GM18868 (cell line): ENCODE results near the gene HOXB13.
"Not testable (repeated sequence)": the region's sequence is repeated elsewhere in the genome, so short reads cannot be mapped to it uniquely, and the experiment has no call there.

ENCODE experiments used
- ATAC-seq: cut with Tn5 transposase; IDR thresholded peaks from one replicate; pipeline ENCODE4 v1.9.1; 2021; ENCODE audit warnings: mild to moderate bottlenecking, moderate library complexity; ENCODE audit not compliant: unreplicated experiment

The HOXB13 gene

DNA sequence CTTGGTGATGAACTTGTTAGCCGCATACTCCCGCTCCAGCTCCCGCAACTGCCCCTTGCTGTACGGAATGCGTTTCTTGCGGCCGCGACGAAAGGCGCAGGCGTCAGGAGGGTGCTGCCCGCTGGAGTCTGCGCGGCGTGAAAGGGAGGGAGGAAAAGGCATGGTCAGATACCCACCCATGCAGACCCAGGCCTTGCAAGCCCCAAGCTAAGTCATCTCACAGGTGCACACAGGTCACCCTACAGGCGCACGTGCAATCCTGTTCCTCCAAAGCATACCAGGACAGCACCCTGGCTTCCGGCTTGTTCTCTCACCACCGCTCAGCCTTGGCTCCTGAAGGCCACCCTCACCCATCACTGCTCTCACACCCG, 1.6 kb downstream of the HOXB13 start:
- ATAC-seq = no peak

DNA sequence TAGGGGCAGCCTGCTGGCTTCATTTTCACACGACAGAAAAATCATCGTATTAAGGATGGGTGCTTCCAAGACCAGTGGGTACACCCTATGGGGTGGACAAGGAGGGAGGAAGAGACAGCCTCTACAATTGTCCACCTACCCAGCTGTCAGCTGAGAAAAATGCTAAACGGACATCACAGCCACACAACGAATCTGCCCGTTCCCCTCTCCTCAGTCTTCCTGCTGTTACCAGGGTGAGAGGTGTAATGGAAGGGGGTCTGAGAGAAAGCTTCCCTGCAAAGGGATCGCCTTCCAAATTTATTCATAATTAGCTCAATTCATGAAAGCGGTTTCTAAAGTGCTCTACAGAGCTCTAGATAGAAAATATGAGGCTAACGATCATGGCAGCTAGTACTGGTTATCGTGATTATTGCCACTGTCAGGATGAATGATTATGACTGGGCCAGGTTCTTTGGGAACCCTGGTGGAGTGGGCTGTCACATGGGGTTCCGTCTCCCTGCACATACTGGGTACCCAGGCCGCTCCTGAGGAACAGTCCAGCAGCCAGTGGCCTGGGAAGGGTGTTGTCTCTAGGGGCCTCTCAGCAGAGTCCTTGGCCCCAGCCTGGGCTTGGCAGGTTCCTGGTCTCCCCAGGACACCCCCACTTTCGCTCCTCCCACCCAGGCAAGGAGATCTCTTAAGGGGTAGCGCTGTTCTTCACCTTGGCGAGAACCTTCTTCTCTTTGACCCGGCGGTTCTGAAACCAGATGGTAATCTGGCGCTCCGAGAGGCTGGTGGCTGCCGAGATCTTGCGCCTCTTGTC, 2.2 kb downstream of the HOXB13 start:
- ATAC-seq = no peak

DNA sequence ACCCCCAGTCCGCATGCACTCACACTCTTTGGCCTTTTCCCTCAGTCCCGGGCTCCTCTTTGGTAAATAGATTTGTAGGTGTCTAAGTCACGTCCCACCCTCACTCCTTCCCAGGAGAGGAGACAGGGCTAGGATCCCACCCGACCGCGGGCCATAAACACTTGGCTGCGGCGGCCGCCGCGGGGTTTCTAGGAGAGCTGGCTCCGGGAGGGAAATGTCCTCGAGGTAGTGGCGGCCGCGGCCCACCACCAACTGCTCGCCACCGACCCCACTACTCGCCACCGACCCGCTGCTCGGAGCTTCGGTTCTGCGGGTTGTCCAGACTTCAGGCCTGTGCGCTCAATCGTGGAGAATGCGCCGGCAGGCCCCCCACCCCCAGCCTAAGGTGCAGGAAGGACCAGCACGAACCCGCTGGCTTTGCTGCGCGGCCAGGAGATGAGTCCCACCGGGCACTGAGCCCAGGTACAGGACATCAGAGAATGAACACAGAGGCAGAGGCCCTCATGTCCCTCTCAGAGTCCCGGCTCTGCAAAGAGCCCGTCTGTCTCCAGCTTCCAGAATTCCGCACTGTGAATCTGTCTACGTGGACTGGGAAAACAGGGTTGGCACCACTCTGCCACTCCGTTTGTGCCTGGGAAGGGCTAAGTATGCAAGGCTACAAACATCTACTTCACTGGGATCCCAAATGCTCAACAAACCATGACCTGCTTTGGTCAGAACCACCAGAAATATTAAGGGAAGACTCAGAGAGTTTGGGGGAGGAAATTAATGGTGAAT, 3.1 kb downstream of the HOXB13 start:
- no peak for ATAC-seq

DNA sequence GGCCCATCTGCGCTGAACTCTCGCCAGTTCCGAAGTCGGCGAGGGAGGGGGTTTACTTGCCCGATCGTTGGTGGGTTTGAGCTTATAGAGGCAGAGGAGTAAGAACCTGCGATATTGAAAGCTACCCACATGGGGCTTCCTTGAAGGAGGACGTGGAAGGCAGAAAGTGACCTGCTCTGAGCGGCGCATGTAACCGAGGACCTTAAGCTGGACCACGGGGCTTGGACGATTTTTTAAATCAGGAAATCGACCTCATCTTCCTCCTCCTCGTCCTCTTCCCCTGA, 3.6 kb downstream of the HOXB13 start:
- ATAC-seq = no peak

DNA sequence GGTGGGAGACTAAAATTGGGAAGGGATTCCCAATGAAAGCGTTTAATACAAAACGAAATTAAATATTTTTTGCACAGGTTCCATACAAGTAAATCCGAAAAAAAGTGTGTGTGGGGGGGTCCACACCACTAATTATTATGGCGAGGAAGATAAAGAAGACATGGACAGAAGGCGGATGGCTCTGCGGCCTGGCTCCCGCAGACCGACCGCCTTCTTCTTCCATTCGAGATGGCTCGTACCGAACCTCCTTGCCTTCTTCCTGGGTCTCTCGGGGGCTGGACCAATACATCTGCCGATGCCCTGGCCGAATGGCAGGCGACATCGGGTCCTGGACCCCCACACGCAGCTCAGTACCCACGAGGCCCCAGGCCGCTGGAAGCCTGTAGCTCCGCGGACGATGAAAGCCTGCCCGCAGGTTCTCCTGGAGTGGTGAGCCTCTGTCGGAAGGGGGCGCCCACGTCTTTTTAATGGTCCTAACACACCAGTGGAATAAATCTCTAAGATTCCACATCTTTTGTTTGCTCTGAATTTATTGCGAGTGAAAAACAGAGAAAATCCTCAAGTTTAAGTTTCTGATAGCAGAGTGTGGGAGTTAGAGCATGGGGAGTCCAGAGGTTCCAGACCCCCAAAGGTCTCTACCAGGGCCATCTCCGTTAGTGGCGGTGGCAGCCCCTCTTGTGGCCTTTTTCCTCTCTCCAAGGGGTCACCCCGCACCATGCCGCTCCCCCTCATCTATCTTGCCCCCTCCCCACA, 4.1 kb downstream of the HOXB13 start:
- no peak for ATAC-seq

DNA sequence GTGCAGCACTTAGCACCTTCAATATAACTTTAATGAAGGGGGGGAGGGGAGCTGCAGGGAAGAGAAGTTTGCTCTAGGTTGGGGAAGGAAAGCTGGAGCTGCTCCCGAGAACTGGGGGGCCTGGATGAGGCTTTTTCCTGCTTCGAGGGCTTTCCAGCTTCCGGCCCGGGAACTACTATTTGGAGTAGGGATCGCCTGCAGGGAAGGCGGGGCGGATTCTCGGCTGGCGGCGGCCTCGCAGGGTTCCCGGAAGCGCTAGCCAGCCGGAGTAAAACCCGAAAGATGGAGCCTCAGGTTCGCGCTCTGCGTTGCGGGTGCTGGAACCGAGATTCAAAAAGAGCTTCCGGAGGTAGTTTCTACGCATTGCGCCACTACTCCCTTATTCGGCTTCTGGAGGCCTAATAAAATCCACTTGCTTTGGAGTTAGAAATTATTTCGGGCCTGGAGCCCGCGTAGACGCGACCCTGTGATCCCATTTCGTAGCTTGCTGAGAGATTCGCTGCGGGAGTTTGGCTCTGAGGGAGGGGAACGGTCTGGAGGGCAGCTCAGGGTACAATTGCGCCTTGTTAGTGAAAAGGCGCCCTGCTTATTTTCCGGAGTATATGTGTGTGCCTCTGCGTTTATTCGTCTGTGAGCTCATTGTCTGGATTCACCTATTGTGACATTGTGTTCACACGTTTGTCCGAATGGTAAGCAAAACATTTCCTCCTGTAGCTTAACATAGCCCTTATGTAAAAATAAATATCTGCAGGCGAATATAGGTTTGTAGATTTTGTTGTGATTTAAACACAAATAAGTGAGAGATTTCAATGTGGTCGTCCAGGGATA, 4.9 kb downstream of the HOXB13 start:
- ATAC-seq = no peak

DNA sequence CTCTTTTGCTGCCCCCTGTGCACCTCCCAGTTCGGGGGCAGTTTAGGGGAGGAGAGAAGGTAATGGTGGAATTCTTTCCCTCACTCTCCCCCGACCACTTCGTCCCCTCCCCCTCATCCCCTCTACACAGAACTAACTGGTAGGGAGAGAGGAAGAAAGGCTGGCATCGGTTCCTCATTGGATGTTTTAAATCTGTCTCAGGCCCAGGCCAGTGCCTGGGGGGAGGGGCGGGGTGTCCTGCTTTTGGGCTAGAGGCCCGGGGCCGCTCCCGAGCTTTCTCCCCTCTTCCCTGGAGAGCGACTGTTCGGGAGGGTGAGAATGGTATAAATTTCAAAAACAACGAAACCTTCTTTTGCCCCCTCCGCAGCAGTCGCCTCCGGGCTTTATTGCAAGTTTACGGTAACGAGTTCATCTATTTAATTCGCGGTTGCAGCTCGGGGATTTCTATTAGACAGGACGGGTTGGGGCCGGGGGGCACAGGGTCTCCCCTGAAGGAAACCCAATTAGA, 5.6 kb downstream of the HOXB13 start, which contains the start of gene PRAC2:
TSS of gene PRAC2 (plus strand) at position 271 of the 508 bp plus-strand sequence. CDS start 1,226 bp downstream, outside the sequence.
- ATAC-seq = no peak

DNA sequence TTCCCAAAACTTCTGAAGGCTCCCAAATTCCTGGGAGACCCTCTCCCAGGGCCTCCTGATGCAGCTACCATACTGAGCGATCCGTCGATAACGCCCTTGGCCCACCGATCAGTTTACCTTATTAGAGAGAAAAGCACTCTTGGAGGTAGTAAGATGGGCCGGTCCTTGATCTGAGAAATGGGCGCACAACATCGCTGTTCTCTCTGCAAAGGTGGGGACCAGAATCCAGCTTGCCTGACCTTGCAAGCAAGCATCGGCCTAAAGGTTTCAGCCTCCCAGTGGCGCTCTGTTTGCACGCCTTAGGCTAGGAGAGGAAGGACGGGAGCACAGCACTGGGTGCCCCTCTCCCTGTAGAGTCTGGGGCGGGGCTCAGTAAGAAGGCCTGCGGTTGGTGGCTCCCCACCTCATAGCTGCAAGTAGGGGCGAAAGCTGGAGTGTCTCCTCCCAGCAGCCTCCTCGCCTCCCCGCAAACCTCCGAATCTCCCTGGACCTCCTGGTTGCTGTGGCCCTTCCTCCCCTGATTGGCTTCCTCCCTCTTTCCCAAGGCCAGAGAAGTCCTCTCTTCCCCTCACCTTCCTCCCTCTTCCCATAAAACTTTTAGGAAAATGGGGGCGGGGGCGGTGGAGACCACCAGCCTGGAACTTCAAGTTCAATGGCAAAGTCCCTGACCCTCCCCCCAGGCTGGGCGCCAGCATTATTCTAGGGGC, 6.2 kb downstream of the HOXB13 start, which contains the start of gene PRAC1:
TSS of gene PRAC1 (minus strand) at position 318 of the 707 bp plus-strand sequence. CDS start at position 192, 126 bp downstream.
- no peak for ATAC-seq

DNA sequence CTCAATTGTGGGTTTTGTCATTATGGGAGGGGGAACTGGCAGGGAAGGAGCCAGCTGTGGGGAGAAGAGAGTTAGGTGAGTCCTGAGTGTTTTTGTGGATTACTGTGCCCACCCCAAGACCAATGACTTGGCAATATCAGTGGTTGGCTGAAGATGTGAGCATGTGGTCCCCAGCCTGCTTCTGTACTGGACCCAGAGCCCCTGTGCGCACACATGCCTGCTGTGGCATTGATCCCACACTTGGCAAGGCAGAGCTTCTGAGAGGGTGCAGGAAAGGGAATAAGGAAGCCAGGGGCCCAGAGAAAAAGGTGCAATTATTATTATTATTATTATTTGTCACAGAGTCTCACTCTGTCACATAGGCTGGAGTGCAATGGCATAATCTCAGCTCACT, 7.5 kb downstream of the HOXB13 start:
- ATAC-seq = no peak

DNA sequence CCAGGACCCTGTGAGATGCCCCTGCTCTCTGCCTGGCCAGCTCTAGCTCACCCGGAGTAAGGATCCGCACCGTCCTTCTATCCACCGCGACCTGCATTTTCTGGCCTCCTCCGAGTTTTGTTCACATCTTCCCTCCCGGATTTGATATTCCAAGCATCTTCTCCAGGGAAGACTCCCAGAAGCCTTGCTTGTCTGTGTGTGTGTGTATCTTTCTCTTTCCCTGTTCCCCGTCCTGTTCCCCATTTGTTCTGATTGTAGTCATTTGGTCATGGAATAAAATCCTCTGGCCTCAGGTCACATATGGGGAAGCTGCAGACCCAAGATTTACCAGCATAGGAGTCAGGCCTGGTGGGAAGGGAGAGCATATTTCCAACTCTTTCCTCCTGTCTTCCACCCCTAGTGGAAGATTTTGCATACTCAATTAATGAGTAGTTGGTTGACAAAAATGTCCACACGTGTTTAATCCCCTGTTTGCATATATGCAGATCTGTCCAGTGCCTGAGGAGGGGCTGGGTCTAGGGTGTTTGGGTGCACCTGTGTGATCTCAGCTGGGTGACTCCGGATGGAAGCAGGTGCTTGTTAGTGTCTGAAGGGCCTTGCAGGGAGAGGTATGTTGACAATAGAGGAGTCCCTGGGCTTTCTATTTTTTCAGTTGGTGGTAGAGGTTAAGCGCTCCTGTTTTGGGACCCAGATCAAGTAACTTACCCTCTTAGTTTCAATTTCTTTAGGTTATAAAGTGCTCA, 8.1 kb downstream of the HOXB13 start:
- ATAC-seq = no peak

DNA sequence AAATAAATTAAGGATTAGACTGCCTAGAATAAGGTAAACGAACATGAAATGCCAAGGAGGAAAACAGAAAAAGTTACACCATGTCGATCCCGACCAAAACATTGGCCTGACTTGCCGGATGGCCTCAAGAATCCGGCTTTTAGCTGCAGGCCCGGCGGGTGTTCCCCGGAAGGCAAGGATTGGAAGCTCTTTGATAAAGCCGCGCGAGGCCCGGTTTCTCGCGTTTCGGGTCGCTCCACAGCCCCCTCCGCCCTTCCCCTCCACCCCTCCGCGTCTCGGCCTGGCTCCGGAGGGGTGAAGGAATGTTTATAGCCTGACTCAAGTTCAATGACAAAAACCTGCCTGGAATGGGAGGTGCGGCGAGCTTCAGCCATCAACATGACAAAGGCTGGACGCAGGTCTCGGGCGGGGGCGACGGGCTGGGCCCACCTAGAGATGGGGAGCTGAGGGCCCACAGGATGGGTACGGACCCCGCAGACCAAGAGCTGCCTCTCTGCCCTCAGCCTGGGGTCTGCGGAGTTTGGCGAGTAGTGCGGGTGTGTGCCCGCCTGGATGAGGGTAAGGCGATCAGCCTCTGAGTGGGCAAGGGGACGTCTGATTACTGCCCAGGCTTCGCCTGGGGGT, 8.8 kb downstream of the HOXB13 start:
- no peak for ATAC-seq

DNA sequence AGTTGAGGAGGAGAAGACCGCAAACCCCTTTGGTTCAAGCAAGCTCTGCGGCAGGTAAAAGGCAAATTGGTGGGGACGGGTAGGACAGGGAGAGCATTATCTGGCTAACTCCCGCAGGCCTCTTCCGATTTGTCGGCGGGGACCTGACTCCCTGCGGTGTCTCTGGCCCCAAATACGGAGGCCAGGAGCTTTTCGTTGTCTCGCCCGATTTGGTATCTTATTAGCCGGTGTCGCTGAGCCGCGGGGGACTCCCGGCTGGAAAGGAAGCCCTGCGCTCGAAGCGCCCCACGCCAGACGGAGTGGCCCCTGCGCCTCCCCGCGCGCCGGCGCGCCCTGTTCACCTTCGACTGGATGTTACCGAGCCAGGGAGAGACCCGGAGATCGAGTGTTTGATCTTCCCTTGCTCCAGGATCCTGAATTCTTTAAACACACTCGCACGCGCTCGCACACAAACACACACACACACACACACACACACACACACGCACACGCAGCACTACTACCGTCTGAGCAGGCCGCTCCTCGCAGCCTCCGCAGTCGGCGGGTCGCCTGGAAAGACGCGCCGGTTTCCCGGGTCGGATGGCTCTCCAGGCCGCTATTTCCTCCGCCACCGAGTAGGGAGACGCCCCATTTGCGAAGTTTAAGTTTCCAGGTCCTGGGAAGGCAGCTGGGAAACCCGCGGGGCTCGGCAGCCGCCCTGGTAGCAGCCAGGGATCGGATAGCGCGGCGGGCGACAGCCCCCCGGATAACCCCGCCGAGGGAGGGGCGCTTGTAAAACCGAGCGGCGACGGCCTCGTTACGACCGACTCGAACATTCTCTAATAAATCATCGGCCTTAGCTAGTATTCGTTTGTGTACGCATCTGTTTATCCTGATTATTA, 9.5 kb downstream of the HOXB13 start:
- ATAC-seq = no peak

DNA sequence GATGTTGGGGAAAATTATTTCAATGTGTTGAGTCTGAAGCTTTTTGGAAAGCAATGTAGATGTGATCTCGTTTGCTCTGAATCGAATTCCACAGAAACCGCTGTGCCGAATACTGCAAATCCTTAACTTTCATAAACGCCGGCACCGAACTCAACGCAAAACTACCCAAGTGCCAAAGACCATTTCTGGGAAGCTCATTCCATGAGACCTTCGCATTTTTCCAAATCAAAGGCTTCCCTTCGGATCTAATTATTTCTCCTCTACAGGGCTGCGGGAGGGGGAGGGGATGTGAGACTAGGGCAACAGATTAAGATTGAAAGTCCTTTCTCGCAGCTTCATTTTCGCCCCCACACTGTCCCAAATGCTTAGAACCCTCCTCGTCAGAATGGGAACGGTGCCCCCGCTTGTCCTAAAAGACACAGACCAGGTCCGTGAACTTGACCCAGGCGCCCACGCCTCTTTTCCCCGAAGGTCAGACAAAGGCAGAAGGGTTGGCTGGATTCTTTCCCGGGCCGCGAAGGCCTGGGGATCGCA, 10.3 kb downstream of the HOXB13 start:
- ATAC-seq = no peak

DNA sequence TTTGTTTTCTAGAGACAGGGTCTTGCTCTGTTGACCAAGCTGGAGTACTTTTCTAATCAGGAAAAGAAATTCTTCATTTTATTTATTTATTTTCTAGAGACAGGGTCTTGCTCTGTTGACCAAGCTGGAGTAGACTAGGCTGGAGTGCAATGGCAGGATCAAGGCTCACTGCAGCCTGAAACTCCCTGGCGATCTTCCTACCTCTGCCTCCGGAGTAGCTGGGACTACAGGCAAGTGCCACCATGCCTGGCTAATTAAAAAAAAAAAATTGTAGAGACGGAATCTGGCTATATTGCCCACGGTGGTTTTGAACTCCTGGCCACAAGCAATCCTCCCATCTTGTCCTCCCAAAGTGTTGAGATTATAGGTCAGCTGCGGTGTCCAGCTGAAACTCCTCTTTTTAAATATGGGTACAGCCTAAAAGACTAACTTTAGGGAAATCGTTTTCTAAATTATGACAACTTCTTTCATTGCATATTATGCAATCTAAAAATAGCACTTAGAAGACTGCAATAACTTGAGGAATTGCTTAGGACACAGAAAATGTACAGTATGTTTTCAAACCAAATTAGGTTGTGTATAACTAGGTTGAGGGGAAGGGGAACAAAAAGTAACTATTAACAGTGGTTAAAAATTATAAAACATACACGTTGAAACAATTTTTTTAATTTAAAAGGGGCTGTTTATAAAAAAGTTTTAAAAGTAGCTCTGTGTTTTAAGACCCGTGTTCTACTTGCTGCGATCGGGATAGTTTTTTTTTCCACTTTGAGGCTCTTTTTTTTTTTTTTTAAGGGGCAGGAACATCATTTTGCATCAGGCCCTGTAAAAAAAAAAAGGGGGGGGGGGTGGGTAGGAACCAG, 11.0 kb downstream of the HOXB13 start:
- ATAC-seq = no peak

DNA sequence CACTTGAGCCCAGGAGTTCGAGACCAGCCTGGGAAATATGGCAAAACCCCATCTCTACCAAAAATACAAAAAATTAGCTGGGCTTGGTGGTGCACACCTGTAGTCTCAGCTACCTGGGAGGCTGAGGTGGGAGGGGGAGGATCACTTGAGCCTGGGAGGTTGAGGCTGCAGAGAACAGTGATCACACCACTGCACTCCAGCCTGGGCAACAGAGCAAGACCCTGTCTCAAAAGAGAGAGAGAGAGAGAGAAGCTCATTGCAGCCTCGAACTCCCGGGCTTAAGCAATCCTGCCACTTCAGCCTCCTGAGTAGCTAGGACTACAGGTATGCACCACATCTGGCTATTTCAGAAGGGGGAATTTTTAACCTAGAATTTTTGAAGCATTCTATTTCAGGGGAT, 12.0 kb downstream of the HOXB13 start:
- not testable (repeated sequence) for ATAC-seq
